ENCODE data around the gene PLA2G7.
A peak's percentile ranks its signal among the peaks of the same experiment; 100 is the strongest.
"Not testable (repeated sequence)": the region's sequence is repeated elsewhere in the genome, so short reads cannot be mapped to it uniquely, and the experiment has no call there.

Gene PLA2G7

DNA sequence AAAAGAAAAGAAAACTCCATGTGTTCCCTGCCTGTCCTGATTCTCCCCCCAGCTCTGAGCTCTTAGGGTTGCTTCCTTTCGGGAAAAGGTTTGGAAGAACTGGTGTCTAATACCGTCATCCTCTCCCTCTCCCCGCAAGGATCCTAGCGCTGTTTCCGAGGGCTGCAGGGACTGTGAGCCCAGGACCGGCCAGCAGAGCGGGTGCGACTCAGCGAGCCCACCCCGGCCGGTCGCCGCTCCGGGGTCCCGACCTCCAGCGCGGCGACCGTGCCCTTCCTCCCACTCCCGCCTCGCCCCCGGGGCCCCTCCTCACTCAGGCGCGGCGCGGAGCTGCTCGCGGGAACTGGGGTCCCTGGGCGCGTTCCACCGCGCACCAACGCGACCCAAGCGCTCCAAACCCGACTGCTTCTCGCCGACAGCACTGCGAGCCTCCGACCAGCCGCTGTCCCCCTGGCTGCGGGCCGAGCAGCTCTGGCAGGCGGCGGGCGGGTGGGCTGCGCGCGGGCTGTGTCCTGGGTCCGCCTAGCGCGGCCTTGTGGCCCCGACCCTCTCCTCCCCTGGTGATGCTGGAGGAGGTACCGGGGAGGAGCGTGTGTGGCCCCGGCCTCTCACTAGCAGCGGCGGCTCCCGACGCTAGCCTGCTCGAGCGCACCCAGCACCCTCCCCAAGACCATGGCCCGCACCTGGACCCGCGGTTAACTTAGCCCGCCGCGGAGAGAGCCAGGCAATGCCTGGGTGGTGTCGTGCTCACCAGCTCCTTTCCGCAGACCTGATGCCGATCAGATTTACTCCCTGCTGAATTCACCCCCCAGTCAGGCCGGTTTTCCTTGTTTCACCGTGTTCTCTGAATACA lies at the start of gene PLA2G7:
PLA2G7 (minus strand) TSS at position 509 of the 853 bp plus-strand sequence. CDS start 12,484 bp downstream, outside the sequence.
- no peak for FAIRE-seq

DNA sequence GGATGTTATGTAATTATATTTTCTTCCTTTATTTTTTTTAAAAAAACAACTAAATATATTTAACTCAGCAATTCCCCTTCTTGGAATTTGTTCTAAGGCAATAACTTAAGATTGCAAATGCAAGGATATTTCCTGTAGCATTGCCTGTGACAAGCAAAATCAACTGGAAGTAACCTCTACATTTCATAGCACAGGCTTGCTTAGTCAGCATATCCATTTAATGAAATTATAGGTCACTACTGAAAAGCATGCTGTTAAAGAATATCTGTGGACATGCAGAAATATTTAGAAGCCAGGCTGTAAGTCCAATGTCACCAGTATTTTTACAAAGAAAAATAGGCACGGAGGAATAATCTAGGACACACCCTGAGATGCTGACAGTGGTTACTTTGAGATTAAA lies 49.4 kb upstream of the PLA2G7 start:
- FAIRE-seq: no peak

GRCh38 chr6:46781478-46782378 lies 46.6 kb upstream of the PLA2G7 start:
- FAIRE-seq: peak; percentile 100

DNA sequence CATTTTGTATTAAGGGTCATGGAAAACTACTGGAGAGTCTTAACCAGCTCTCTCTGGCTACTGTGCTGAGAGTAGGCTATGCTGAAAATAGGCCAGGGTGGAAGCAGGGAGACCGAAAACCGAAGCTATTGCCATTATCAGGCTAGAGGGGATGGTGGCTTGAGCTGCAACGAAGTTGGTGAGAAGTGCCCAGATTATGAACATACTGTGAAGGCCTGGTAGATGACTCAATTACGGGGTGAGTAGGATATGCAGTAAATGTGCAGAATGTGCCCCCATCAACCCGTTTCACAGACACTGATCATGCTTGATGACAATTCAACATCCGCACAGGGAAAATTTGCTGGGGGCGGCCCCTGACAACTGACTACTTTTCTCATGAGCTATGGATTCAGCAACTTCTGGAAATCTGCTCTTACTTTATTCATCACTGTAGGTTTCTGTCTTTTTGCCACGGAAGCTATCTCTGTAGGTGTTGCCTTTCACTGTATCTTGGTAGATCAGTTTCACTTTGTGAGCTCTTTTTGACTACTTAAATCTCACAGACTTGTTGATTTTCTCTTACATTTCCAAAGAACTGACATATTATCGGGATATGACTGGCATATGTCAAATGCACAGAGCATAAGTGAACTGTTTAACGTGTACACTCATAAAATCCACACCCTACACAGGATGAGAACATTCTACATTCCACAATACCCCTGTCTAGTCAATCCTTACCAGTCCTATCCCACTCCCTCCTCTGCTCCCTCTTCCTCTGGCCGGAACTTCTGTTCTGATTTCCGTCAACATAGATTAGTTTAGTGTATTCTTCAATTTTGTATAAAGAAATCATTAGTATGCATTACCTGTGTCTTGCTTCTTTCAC lies 42.5 kb upstream of the PLA2G7 start:
- FAIRE-seq: no peak

GRCh38 chr6:46776070-46776712 lies 41.0 kb upstream of the PLA2G7 start:
- no peak for FAIRE-seq

- not testable (repeated sequence) for FAIRE-seq
Observed at GRCh38 chr6:46774736-46775135, 39.6 kb upstream of the PLA2G7 start.

- no peak for FAIRE-seq
Observed at GRCh38 chr6:46773201-46773855, 38.2 kb upstream of the PLA2G7 start.

- FAIRE-seq: no peak
Observed at GRCh38 chr6:46772762-46773161, 37.6 kb upstream of the PLA2G7 start.

GRCh38 chr6:46772016-46772415 lies 36.8 kb upstream of the PLA2G7 start:
- FAIRE-seq: no peak

DNA sequence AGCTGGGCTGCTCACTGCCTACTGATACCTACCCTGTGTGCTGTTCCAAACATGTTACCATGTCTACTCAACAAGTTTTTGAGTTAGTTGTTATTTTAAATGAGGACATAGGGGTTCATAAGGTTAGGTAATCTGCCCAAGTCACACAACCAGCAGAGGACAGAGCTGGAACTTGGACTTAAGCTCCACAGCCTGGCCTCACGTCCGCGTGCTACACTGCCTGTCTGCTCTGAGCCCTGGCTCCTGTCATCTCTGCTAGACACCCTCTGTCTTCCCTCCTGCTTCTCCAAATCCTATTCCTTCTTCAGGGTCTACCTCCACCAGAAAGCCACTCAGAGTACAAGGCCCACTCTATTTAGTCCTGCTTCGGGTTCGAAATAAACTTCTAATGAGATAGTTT lies 29.8 kb upstream of the PLA2G7 start:
- FAIRE-seq: no peak

DNA sequence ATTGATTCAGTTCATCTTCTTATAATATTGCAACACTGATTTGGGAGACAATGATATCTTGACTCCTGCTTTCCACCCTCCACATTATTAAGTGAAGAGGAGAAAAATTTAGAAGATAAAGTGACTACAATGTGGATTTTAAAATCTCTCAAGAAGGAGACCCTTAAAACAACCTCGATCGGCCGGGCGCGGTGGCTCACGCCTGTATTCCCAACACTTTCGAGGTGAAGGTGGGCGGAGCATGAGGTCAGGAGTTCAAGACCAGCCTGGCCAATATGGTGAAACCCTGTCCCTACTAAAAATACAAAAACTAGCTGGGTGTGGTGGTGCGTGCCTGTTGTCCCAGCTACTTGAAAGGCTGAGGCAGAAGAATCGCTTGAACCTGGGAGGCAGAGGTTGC lies 29.1 kb upstream of the PLA2G7 start:
- FAIRE-seq: not testable (repeated sequence)

DNA sequence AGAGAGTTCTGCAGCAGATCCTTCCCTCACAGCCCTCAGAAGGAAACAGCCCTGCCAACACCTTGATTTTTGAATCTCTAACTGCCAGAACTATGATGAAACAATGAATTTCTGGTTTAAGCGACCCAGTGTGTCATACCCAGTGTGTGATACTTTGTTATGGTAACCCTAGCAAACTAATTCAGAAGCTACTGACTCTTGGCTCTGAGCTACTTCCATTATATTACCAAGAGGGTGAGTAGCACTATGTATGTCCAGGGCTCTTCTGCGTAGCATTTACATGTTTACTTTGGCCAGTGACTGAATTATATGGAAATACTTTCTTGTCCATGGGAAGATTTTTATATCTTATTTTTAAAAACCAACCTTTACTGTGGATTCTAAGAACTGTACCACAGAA lies 28.3 kb upstream of the PLA2G7 start:
- no peak for FAIRE-seq

- FAIRE-seq: no peak
Observed at GRCh38 chr6:46760925-46761324, 25.8 kb upstream of the PLA2G7 start.

GRCh38 chr6:46758960-46759753 lies 24.0 kb upstream of the PLA2G7 start:
- FAIRE-seq: no peak

DNA sequence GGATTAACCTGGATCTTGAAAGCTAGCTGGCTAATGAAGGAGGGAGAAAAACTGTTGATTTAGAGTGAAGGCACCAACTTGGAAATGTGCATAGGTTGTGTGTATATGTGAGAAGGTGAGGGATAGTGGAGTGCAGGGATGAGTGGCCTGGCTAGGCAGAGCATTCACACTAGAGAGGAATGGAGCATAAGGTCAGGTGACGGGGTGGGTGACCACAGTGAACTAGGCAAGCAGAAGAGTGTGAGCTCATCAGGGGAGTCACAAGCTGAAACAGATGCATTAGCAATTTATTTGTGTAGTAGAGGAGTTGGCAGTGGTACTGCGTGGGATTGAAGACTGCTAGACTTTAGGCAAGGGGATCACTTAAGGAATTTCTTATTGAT lies 22.0 kb upstream of the PLA2G7 start:
- FAIRE-seq: no peak

DNA sequence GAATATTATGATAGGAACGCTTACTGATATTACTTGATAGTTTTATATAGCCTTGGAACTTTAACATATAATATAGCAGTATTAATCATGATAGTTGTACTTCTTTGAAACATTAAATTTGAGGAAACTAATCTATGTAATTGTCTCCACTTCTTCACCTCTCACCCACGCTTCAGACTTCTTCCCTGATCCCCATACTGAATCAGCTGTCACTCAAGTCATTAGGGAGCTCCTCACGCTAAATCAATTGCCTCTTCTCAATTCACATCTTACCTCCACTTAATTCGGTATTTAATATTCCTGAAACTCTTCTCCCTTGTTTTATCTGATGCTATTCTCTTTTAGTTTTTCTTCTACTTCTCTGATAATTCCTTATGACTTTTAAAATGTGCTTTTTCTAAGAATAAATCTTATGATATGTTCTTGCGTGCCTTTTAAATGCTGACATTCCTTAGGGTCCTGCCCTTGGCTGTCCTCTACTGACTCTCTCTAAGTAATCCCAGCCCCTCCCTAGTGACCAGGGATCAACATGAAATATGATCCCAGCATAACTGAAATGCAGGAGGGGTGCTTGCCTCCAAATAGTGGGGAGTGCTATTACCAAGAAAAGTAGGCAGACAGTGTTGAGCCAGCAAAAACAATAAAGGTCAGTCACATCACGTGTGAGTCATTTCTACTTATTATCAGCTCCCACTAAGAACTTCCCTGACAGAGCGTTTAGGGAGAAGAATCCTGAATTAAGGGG lies 21.5 kb upstream of the PLA2G7 start:
- no peak for FAIRE-seq

DNA sequence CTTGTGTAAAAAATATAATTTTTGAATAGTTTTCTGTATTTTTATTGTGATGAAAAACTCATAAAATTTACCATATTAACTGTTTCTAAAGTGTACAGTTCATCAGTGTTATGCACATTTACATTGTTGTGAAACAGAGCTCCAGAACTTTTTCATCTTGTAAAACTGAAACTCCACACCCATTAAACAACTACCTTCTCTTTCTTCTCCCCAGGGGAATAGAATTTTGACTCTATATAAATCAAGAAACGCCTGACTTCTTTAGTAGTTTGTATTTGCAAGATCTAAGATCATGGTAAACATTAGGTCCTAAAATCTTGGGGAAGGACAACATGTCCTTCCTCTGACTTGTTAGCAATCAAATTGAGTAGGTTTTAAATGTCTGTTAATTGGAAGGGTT lies 20.7 kb upstream of the PLA2G7 start:
- FAIRE-seq: no peak

- no peak for FAIRE-seq
Observed at GRCh38 chr6:46751658-46752057, 16.5 kb upstream of the PLA2G7 start.

DNA sequence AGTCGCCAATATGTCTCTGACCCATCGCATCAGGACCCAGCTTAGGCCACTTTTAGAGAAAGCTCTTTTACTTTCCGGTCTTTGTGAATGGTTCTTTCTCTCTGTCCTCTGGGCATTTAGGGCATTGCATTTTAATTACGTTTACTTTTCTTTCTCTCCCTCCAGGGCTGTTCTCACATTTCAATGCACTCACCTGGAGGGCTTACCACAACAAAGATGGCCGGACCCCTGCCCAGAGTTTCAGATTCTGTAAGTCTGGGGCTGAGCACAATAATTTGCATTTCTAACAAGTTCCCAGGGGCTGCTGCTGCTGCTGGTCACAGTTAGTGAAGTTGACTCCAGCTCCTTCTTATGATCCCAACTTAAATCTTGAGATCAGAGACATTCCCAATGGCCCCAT lies 14.6 kb upstream of the PLA2G7 start:
- FAIRE-seq: no peak

GRCh38 chr6:46748940-46749503 lies 13.8 kb upstream of the PLA2G7 start:
- no peak for FAIRE-seq
